KG1 (cell line): ENCODE measurements around the gene ASTE1.
"Not testable (repeated sequence)": the region's sequence is repeated elsewhere in the genome, so short reads cannot be mapped to it uniquely, and the experiment has no call there.

ENCODE experiments used
- DNase-seq: peaks from one replicate; lab custom pipeline; 2025; lab: John Stamatoyannopoulos, UW

The ASTE1 gene

DNA sequence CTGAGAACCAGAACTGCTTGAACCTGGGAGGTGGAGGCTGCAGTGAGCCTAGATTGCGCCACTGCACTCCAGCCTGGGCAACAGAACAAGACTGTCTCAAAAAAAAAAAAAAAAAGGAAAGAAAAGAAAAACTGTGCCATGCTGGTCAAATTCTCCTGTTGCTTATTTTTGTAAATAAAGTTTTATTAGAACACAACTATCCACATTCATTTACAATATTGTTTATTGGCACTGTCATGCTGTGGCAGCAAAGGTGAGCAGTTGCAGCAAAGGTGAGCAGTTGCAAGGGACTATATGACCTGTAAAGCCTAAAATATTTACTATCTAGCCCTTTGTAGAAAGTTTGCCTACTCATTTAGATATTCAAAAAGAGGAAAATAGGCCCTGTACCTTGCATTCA is 18.3 kb downstream of the ASTE1 start:
- DNase-seq = no peak

DNA sequence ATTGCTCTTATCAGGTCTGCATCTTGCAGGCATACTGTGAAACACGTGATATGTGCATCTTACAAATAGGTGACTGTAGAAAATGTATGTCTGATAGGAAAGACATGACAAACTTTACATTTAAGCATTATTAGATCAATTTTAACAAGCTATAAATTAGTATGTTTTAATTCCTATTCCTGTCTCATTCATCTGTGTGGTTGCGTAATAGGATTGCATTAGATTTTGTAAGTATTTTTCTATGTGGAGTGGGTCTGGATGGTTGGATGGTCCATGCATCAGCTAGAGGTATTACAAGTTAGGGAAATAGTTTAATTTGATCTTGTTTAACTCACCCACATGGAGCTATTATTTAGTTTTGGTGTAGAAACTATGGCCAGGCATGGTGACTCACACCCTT is 18.8 kb downstream of the ASTE1 start:
- no peak for DNase-seq

- no peak for DNase-seq
Measured at GRCh38 chr3:131007256-131007655, 19.4 kb downstream of the ASTE1 start.

GRCh38 chr3:131004603-131005002 is 22.0 kb downstream of the ASTE1 start:
- no peak for DNase-seq

DNA sequence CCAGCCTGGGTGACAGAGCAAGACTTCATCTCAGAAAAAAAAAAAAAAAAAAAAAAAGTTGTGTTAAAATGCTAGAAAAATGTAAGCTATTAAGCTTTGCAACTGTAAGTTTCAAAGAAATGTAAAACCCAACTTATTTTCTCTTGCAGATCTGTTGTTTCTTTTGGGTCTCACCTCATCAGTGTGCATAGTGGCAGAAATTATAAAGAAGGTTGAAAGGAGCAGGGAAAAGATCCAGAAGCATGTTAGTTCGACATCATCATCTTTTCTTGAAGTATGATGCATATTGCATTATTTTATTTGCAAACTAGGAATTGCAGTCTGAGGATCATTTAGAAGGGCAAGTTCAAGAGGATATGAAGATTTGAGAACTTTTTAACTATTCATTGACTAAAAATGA is 25.6 kb downstream of the ASTE1 start:
- DNase-seq = no peak

DNA sequence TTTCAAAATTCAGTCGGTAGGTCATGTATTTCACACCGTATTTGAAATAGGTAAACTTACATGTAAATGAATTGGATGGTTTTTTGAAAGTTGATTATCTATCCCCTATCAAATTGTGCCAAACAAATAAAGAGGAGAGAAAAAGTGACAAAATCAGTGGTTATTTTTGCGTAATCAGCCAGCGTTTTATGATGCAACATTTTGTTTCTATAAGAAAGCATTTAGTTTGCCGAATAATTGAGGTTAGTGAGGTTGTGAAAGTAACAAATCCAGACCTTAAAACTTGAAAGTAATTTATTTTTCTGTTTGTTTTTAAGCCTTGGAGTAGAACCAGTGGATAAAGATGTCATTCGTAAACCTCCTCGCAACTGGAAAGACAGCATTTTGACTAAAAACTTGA is 29.3 kb downstream of the ASTE1 start:
- no peak for DNase-seq

- DNase-seq = no peak
Measured at GRCh38 chr3:130992344-130992743, 34.3 kb downstream of the ASTE1 start.

GRCh38 chr3:130991126-130991525 is 35.5 kb downstream of the ASTE1 start:
- DNase-seq = no peak

DNA sequence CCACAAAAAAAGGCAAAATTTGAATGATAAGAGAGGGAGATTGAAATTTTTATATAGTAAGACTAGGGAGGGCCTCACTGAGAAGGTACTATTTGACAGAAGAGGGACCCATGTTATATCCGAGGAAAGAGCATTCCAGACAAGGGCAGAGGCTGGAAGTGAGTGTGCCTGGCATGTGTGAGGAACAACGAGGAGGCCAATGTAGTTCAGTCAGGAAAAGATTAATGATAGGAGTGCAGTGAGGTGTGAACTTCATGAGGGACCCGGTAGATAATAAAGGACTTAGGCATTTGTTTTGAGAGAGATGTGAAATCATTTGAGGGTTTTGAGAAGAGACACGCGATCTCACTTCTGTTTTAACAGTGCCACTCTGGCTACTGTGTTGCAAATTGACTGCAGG is 36.3 kb downstream of the ASTE1 start:
- DNase-seq = no peak

DNA sequence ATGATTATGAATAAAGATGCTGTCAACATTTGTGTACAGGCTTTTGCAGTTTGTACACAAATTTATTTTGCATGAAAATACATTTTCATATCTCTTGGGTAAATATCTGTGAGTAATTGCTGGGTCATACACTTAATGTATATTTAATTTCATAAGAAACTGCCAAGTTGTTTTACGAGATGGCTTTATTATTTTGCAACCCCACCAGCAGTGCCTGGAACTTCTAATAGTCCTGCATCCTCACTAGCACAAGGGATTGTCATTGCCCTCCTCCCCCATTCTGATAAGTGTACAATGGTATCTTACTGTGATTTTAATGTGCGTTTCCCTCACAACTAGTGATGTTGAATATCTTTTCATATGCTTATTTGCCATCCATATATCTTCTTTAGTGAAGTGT is 45.2 kb downstream of the ASTE1 start:
- no peak for DNase-seq

DNA sequence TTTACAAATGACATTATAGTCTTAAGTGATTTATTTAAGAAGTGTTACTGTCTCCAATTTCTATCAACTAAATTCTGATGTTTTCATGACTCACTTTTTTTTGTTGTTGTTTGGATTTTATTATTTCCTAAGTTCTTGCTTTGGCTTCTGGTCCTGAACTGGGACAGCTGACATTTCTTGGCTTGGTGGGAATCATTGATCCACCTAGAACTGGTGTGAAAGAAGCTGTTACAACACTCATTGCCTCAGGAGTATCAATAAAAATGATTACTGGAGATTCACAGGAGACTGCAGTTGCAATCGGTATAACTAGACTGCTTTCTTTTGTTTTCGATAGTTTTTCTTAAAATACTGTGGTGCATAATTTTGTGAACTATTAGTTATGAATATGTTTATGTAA is 47.5 kb downstream of the ASTE1 start:
- DNase-seq = no peak

- no peak for DNase-seq
Measured at GRCh38 chr3:130976706-130977105, 49.9 kb downstream of the ASTE1 start.

- DNase-seq = no peak
Measured at GRCh38 chr3:130975251-130975650, 51.4 kb downstream of the ASTE1 start.

- DNase-seq = no peak
Measured at GRCh38 chr3:130974201-130974600, 52.4 kb downstream of the ASTE1 start.

- no peak for DNase-seq
Measured at GRCh38 chr3:130973406-130973805, 53.2 kb downstream of the ASTE1 start.

DNA sequence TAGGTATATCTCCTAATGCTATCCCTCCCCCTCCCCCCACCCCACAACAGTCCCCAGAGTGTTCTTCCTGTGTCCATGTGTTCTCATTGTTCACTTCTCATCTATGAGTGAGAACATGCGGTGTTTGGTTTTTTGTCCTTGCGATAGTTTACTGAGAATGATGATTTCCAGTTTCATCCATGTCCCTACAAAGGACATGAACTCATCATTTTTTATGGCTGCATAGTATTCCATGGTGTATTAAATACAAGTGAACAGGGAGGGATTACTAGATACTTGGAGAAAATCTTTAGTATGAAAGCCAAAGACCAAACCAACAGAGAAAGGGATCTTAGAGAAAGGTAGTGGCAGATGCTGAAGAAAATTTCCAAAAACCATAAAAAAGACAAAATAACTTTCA is 54.0 kb downstream of the ASTE1 start:
- not testable (repeated sequence) for DNase-seq

DNA sequence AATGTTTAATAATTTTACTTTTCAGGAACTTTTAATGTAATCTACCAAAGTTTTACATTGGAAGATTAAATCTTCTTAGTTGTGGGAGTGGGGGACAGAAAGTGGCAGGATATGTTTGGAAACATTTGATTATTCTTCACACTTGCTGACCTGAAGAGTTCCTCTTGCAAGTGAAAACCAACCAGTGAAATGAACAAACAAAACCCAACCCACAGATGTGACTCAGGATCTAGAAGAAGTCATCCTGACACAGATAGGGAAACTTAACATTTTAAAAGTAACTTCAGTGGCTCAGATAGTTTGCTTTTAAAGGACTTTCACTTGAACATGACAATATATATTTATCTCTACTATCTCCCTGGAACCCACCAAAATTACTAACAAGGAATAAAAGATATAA is 55.4 kb downstream of the ASTE1 start:
- DNase-seq = no peak

- no peak for DNase-seq
Measured at GRCh38 chr3:130969621-130970020, 57.0 kb downstream of the ASTE1 start.

GRCh38 chr3:130968221-130968620 is 58.4 kb downstream of the ASTE1 start:
- no peak for DNase-seq

DNA sequence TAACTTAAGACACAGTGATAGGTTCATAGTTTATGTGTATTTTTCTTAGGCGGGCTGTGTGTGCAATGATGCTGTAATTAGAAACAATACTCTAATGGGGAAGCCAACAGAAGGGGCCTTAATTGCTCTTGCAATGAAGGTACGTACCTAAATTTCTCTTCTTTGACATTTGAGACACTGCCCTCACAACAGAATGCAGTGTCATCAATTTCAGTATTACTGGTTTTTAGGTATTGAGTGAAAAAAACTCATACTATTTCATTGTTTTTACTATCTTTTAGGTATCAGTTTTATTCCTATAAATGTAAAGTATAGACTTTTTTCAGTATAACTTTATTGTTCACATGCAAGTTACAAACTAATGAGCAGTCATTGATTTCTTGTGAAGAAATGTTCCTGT is 59.3 kb downstream of the ASTE1 start:
- DNase-seq = no peak

DNA sequence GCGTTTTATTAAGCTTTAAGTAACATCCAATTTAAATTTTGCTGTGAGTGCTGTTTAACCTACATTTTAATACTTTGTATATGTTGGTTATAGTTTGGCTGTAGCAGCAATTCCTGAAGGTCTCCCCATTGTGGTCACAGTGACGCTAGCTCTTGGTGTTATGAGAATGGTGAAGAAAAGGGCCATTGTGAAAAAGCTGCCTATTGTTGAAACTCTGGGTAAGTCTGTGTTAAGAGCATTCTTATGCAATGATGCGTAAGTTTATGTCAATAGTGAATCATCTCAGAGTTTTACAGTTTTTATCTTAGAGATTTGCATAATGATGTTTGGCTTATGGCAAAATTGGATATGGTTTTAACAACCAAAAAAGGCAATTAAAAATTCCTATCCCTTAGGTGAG is 62.7 kb downstream of the ASTE1 start:
- DNase-seq = no peak
